RPMI8226 (cell line): ENCODE results near the gene CD101.

ENCODE experiments used
- DNase-seq: peaks from one replicate; pipeline ENCODE4 v3.0.0-alpha.2; 2015

The CD101 gene

GRCh38 chr1:117059334-117059677 lies 57.7 kb downstream of the CD101 start:
- DNase-seq: peak; percentile 78

GRCh38 chr1:117059678-117060440 lies 58.3 kb downstream of the CD101 start, which contains the start of gene TTF2:
TSS of gene TTF2 (plus strand) at chr1:117060326. CDS start at chr1:117060347, 21 bp downstream.
- DNase-seq: peak; percentile 96

GRCh38 chr1:117060441-117061317 lies 59.1 kb downstream of the CD101 start:
- peak; percentile 45 for DNase-seq

- DNase-seq: no peak
These were observed 60.4 kb downstream of the CD101 start for GRCh38 chr1:117061986-117062415.

- DNase-seq: no peak
These were observed 64.8 kb downstream of the CD101 start for GRCh38 chr1:117066367-117066766.

GRCh38 chr1:117067533-117068370 lies 66.2 kb downstream of the CD101 start:
- DNase-seq: peak; percentile 33

GRCh38 chr1:117068580-117068979 lies 67.0 kb downstream of the CD101 start:
- no peak for DNase-seq

GRCh38 chr1:117069220-117069844 lies 67.8 kb downstream of the CD101 start:
- DNase-seq: no peak

- DNase-seq: no peak
These were observed 68.6 kb downstream of the CD101 start for GRCh38 chr1:117070124-117070523.

GRCh38 chr1:117076648-117077047 lies 75.1 kb downstream of the CD101 start:
- no peak for DNase-seq

- no peak for DNase-seq
These were observed 75.7 kb downstream of the CD101 start for GRCh38 chr1:117077267-117077666.

GRCh38 chr1:117079737-117080136 lies 78.2 kb downstream of the CD101 start:
- no peak for DNase-seq

GRCh38 chr1:117084231-117084630 lies 82.7 kb downstream of the CD101 start:
- DNase-seq: no peak
